Parathyroid adenoma (tissue), 2 donors: ENCODE results near the gene MTF1.

Experiments used
- H2AFZ ChIP-seq: fragments of 300-600 bp; sonication (generic); one replicate; pipeline ENCODE4 v1.7.0; 2017; ENCODE audit warnings: antibody characterized with exemption, mild to moderate bottlenecking
- H3K27ac ChIP-seq: fragments of 300-600 bp; sonication (generic); one replicate; pipeline ENCODE4 v1.7.0; 2017
- H3K27me3 ChIP-seq: fragments of 300-600 bp; sonication (generic); one replicate; pipeline ENCODE4 v1.7.0; 2017; ENCODE audit warnings: low read length; ENCODE audit not compliant: control insufficient read depth, insufficient read depth
- H3K36me3 ChIP-seq: fragments of 300-600 bp; sonication (generic); one replicate; pipeline ENCODE4 v1.7.0; 2017; ENCODE audit warnings: low read length; ENCODE audit not compliant: control insufficient read depth, insufficient read depth
- H3K4me1 ChIP-seq: fragments of 300-600 bp; sonication (generic); one replicate; pipeline ENCODE4 v1.7.0; 2017; ENCODE audit warnings: control low read depth
- H3K4me2 ChIP-seq: fragments of 300-600 bp; sonication (generic); one replicate; pipeline ENCODE4 v1.7.0; 2017; ENCODE audit warnings: low read length
- H3K4me3 ChIP-seq: fragments of 300-600 bp; sonication (generic); one replicate; pipeline ENCODE4 v1.7.0; 2017; ENCODE audit warnings: low read depth, low read length
- H3K79me2 ChIP-seq: fragments of 300-600 bp; sonication (generic); one replicate; pipeline ENCODE4 v1.7.0; 2017; ENCODE audit warnings: control low read depth
- H3K9ac ChIP-seq: fragments of 300-600 bp; sonication (generic); one replicate; pipeline ENCODE4 v1.7.0; 2017; ENCODE audit warnings: mild to moderate bottlenecking
- H3K9me3 ChIP-seq: fragments of 300-600 bp; sonication (generic); one replicate; pipeline ENCODE4 v1.7.0; 2017; ENCODE audit warnings: low read length; ENCODE audit not compliant: control insufficient read depth
- CTCF ChIP-seq: fragments of 300-600 bp; sonication (generic); IDR thresholded peaks from one replicate; pipeline ENCODE4 v1.7.0; 2017; ENCODE audit warnings: antibody characterized with exemption, mild to moderate bottlenecking
- donor health status: primary hyperparathyroidism.

Gene MTF1

GRCh38 chr1:37828410-37829074 lies 30.9 kb downstream of the MTF1 start:
- no peaks in the 10 kb centered on the region for H3K27me3 ChIP-seq
- no peak overlapping the region for H3K4me3 ChIP-seq
- H2AFZ ChIP-seq = no peak overlapping the region
- H3K4me1 ChIP-seq = no peaks in the 10 kb centered on the region
- no peak overlapping the region for H3K9ac ChIP-seq
- H3K9me3 ChIP-seq = no peaks in the 10 kb centered on the region
- no peaks in the 10 kb centered on the region for H3K36me3 ChIP-seq
- H3K27ac ChIP-seq = no peak overlapping the region
- H3K79me2 ChIP-seq = no peaks in the 10 kb centered on the region
- TF ChIP-seq CTCF = no peak
- H3K4me2 ChIP-seq = no peak overlapping the region

- H3K4me2 ChIP-seq = no peak overlapping the region
- H3K9me3 ChIP-seq = no peaks in the 10 kb centered on the region
- no peak overlapping the region for H3K9ac ChIP-seq
- no peak overlapping the region for H2AFZ ChIP-seq
- no peak overlapping the region for H3K27ac ChIP-seq
- H3K79me2 ChIP-seq = no peaks in the 10 kb centered on the region
- no peak overlapping the region for H3K4me3 ChIP-seq
- TF ChIP-seq CTCF = no peak
- no peaks in the 10 kb centered on the region for H3K27me3 ChIP-seq
- H3K36me3 ChIP-seq = no peaks in the 10 kb centered on the region
- no peaks in the 10 kb centered on the region for H3K4me1 ChIP-seq
These were observed 33.9 kb downstream of the MTF1 start for GRCh38 chr1:37825506-37825905.

- Histone ChIP-seq H2AFZ (no peak overlapping the region), H3K9me3 (no peaks in the 10 kb centered on the region), H3K36me3 (no peaks in the 10 kb centered on the region)
These were observed 35.4 kb downstream of the MTF1 start for GRCh38 chr1:37824001-37824400.

GRCh38 chr1:37822906-37823815 lies 36.2 kb downstream of the MTF1 start:
- no peak overlapping the region for H2AFZ ChIP-seq
- no peak overlapping the region for H3K27ac ChIP-seq

More at GRCh38 chr1:37824001-37824400, 35.4 kb downstream of the MTF1 start:
- no peak overlapping the region for H3K4me3 ChIP-seq
- no peak for TF ChIP-seq CTCF
- no peak overlapping the region for H3K9ac ChIP-seq
- H3K79me2 ChIP-seq = no peaks in the 10 kb centered on the region
- no peaks in the 10 kb centered on the region for H3K27me3 ChIP-seq
- no peak overlapping the region for H3K4me2 ChIP-seq
- no peak overlapping the region for H3K27ac ChIP-seq
- H3K4me1 ChIP-seq = no peaks in the 10 kb centered on the region

More at GRCh38 chr1:37822906-37823815, 36.2 kb downstream of the MTF1 start:
- Histone ChIP-seq H3K79me2 (no peaks in the 10 kb centered on the region), H3K4me1 (no peaks in the 10 kb centered on the region), H3K4me3 (no peak overlapping the region), H3K9me3 (no peaks in the 10 kb centered on the region), H3K27me3 (no peaks in the 10 kb centered on the region), H3K36me3 (no peaks in the 10 kb centered on the region), H3K4me2 (no peak overlapping the region), H3K9ac (no peak overlapping the region)
- no peak for TF ChIP-seq CTCF
